Measurements from ENCODE around the gene ASAP3. TPM values are rescaled to one million over a fixed set of nuclear protein-coding genes. Genes with fewer than 3 reads are reported as not detected.
A peak's percentile ranks its signal among the peaks of the same experiment; 100 is the strongest.

ASAP3 gene
- total and polyA plus RNA-seq, 2 of the 13 experiments (the other 11 are each of a cell fraction or from before 2014, with no cell fraction given), result 32.6 to 37.0 TPM

DNA sequence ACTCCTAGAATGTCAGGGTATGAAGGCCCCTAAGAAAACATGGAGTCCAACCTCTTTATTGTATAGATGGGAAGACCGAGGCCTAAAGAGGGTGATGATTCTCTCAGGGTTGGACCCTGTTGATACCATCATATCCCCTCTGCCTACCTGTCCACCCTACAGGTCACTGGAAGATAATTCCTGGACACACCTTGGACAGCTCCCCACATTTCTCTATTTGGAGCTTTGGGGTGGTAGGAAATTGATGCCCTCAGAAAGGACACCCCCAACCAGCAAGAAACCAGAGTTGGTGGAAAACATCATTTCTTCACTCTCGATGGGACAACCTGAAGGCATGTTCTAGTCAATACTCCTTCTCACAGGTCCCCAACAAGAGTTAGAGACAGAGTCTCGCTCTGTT, 56.4 kb downstream of the ASAP3 start:
- Histone ChIP-seq H4K20me1 (ENCODE audit: insufficient read depth, low read length) (no peaks in the 10 kb centered on the region), H3K4me2 (ENCODE audit: low read depth, low read length) (no peak overlapping the region), H3K4me3 (replicated peaks in 1 of 3; ENCODE audit: insufficient read depth in 1 of 3, low read depth in 2 of 3, low read length in 3 of 3) (no peak overlapping the region), H3K9ac (ENCODE audit: insufficient read depth, low read depth, low read length) (no peak overlapping the region), H3K27me3 (ENCODE audit: control insufficient read depth in 1 of 2, insufficient read depth in 2 of 2, low read length in 2 of 2) (no peaks in the 10 kb centered on the region), H3K79me2 (ENCODE audit: insufficient read depth, low read length) (peaks cover 11% of the 10 kb centered on the region), H3K27ac (ENCODE audit: extremely low read length, insufficient read depth, low read length) (no peak overlapping the region), H3K9me3 (ENCODE audit: low read length) (no peaks in the 10 kb centered on the region), H3K4me1 (ENCODE audit: insufficient read depth, low read length) (peaks cover 43% of the 10 kb centered on the region), H2AFZ (ENCODE audit: low read length) (no peak overlapping the region), H3K36me3 (replicated peaks in 1 of 2; ENCODE audit: control insufficient read depth in 1 of 2, insufficient read depth in 2 of 2, low read length in 2 of 2) (peaks cover 12 to 28% of the 10 kb centered on the region in 2 experiments; a peak in 4 of 5 replicates)
- POLR2A ChIA-PET, result interaction anchor here (1.2 kb wide), 1 partner anchor 57 kb away, joined by 4 read pairs; the partner anchor contains the start of gene ASAP3
- no peak for DNase-seq (ENCODE audit: low spot score)
- ATAC-seq, result no peak
- BruUV-seq (replicated peaks), result no TSS peak
- WGBS (ENCODE audit: low lambda C conversion rate), result 92% methylated on average over 3 of the region's 3 CpGs
- intact Hi-C loops (cut with micrococcal nuclease; ENCODE audit: unreplicated experiment), result no loop called here
- CTCF ChIA-PET (ENCODE audit: low intra/inter-chr PET ratio, low total read pairs), result no interaction called here
- TF ChIP-seq, protein P1, sequence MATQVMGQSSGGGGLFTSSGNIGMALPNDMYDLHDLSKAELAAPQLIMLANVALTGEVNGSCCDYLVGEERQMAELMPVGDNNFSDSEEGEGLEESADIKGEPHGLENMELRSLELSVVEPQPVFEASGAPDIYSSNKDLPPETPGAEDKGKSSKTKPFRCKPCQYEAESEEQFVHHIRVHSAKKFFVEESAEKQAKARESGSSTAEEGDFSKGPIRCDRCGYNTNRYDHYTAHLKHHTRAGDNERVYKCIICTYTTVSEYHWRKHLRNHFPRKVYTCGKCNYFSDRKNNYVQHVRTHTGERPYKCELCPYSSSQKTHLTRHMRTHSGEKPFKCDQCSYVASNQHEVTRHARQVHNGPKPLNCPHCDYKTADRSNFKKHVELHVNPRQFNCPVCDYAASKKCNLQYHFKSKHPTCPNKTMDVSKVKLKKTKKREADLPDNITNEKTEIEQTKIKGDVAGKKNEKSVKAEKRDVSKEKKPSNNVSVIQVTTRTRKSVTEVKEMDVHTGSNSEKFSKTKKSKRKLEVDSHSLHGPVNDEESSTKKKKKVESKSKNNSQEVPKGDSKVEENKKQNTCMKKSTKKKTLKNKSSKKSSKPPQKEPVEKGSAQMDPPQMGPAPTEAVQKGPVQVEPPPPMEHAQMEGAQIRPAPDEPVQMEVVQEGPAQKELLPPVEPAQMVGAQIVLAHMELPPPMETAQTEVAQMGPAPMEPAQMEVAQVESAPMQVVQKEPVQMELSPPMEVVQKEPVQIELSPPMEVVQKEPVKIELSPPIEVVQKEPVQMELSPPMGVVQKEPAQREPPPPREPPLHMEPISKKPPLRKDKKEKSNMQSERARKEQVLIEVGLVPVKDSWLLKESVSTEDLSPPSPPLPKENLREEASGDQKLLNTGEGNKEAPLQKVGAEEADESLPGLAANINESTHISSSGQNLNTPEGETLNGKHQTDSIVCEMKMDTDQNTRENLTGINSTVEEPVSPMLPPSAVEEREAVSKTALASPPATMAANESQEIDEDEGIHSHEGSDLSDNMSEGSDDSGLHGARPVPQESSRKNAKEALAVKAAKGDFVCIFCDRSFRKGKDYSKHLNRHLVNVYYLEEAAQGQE (IDR thresholded peaks at IDR 0.05; ENCODE audit: borderline replicate concordance in 1 of 2, low read depth in 1 of 2, low read length in 2 of 2), result peak in 1 of 2 experiments; percentile 85; a peak in 3 of 4 replicates
- TF ChIP-seq ELF4 (CRISPR knock-in tag; IDR thresholded peaks at IDR 0.05; ENCODE audit: borderline replicate concordance) (no peak), ZNF383 (CRISPR knock-in tag; IDR thresholded peaks at IDR 0.05; ENCODE audit: borderline replicate concordance) (no peak), ZNF614 (CRISPR knock-in tag; IDR thresholded peaks at IDR 0.05; ENCODE audit: borderline replicate concordance) (no peak), RELA (CRISPR knock-in tag; IDR thresholded peaks at IDR 0.05) (no peak)
- no peak for FAIRE-seq
- in situ Hi-C loops (cut with HindIII; ENCODE audit: extremely low pct_ligation_motif_present, low pct_unique_long_range_greater_than_20kb), result no loop called here

Measured in HepG2 (cell line).